ENCODE results near the gene ZSCAN29.

ZSCAN29 gene

GRCh38 chr15:43347114-43347513 is 23.7 kb downstream of the ZSCAN29 start:
- DNase-seq (ENCODE audit: low read depth, low spot score) = no peak

- no peak for DNase-seq (ENCODE audit: low read depth, low spot score)
Observed at GRCh38 chr15:43346305-43346704, 24.5 kb downstream of the ZSCAN29 start.

DNA sequence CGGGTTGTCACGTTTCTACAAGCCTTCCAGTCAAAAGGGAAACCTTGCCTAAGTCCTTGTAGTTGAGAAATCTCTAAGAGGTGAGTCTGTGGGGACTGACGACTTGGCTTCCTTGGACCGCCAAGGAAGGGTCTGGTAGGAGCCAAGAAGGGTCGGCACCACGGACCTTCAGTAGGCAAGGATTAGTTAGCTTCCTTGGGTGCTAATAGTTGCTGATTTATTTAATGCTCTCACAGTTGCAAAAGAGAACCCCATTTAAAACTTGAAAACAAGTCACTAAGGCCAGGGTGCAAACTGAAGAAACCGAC is 40.1 kb downstream of the ZSCAN29 start:
- no peak for DNase-seq (ENCODE audit: low read depth, low spot score)

- DNase-seq (ENCODE audit: low read depth, low spot score) = peak; percentile 78
Observed at GRCh38 chr15:43329960-43330779, 40.7 kb downstream of the ZSCAN29 start, which contains the start of gene LCMT2. Gene LCMT2 (minus strand): TSS chr15:43330573. CDS start chr15:43330489, 84 bp downstream.

- peak; percentile 15 for DNase-seq (ENCODE audit: low read depth, low spot score)
Observed at GRCh38 chr15:43329217-43329959, 41.5 kb downstream of the ZSCAN29 start.

GRCh38 chr15:43325039-43325684 is 45.7 kb downstream of the ZSCAN29 start:
- DNase-seq (ENCODE audit: low read depth, low spot score) = no peak

DNA sequence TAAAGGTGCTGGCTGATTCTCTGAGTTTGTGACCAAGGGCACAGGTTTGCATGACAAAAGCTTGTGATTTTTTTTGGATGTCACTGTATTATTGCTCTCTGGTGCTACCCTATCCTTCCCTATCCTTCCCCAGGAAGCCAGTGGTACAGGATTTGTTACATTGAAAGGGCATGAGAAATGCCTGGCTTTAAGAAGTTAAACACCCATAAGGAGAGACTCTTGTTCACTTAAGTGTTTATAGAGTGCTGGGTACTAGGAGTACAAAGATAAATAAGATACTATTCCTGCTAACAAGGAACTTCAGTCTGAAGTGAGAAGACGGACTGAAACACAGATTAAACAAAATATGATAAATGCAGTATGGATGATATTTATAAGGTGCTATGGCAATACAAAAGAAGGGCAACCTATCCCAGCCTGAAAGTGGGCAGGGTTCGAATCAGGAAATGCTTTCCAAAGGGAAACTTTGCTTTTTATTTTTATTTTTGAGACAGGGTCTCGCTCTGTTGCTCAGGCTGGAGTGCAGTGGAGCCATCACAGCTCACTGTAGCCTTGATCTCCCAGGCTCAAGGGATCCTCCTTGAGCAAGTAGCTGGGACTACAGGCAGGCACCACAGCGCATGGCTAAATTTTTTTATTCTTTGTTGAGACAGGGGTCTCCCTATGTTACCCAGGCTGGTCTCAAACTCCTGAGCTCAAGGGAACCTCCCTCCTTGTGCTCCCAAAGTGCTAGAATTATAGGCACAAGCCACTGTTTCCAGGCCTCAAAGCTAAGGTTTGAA is 51.7 kb downstream of the ZSCAN29 start:
- DNase-seq (ENCODE audit: low read depth, low spot score) = no peak

GRCh38 chr15:43317566-43318184 is 53.2 kb downstream of the ZSCAN29 start:
- no peak for DNase-seq (ENCODE audit: low read depth, low spot score)

- no peak for DNase-seq (ENCODE audit: low read depth, low spot score)
Observed at GRCh38 chr15:43316971-43317346, 53.9 kb downstream of the ZSCAN29 start.

DNA sequence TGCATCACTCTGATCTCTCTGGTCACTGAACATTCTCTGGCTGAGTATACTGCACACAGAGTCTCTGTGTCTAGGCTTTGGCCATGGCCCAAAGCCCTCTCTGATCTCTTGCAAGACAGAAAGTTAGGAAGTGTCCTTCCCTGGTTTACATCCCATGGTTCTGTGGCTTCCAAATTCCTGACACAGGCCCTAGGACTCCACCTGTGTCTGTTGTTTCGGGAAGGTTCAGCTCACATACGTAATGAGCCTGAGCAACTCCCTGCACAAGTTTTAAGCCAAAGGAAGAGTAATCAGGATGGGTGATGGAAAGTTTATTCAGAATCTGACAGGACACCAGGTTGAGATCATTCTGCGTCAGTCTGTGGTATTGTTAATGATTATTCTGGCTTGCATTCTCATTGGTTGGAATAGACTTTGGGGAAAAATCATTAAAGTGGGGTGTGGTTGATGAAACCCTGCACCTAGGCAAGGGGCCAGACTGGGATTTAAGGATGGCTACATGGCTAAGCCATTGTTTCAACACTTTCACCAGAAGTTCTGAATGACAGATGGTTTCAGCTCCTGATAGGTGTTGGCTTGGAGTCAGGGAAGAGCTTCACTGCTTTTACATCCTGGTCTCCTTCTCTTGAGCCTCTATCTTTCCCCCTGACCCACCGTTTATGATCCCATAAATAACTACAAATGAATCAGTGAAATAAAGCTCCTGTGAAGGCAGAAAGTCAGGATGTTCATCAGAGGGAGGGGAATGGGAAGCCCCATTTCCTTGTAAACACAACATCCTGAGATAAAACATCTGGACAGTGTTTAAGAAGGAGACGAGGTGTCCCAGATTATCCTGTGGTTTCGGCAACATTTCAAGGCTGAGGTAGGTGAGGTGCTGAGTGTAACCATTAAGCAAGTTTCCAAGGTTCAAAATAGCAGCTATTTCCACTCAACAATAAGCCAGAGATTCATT is 54.5 kb downstream of the ZSCAN29 start:
- no peak for DNase-seq (ENCODE audit: low read depth, low spot score)

- DNase-seq (ENCODE audit: low read depth, low spot score) = no peak
Observed at GRCh38 chr15:43314171-43314570, 56.7 kb downstream of the ZSCAN29 start.

DNA sequence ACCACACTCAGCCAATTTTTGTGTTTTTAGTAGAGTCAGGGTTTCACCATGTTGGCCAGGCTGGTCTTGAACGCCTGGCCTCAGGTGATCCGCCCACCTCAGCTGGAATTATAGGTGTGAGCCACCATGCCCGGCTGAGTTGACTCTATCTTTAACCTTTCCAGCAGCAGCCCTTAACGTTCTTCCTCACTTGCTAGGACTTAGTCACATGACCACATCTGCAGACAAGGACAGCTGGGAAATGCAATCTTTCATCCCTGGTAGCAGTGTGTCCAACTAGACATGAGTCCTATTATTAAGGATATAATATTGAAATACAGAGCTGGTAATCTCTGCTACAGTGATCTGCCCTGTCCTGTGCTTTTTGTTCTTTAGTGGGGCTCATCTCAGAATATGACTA is 58.5 kb downstream of the ZSCAN29 start:
- no peak for DNase-seq (ENCODE audit: low read depth, low spot score)

Data from smooth muscle cell of the brain vasculature (primary cell).